Upper lobe of left lung (tissue), 6 donors: ENCODE data around the gene KCNC1. TPM values are rescaled to one million over a fixed set of nuclear protein-coding genes. Genes with fewer than 3 reads are reported as not detected.

Experiments used
- ATAC-seq, 2 donors: fragments of 200-7000 bp; cut with Tn5 transposase; one replicate each; pipeline ENCODE4 v1.9.1; 2022; ENCODE audit warnings: mild to moderate bottlenecking in 2 of 2, moderate library complexity in 2 of 2; ENCODE audit not compliant: low FRiP score in 2 of 2
- DNase-seq, 2 donors: peaks; one replicate each; pipeline ENCODE4 v3.0.0-alpha.2; 2019 to 2020
- H3K27ac ChIP-seq, 4 donors: fragments of 200-600 bp; sonication (generic); one replicate each; pipeline ENCODE4 v1.5.1; 2016 to 2019
- H3K27me3 ChIP-seq, 4 donors: fragments of 200-600 bp; sonication (generic); one replicate each; pipeline ENCODE4 v1.5.1; 2017 to 2019
- H3K36me3 ChIP-seq, 4 donors: fragments of 200-600 bp; sonication (generic); one replicate each; pipeline ENCODE4 v1.5.1; 2016 to 2019
- H3K4me1 ChIP-seq, 4 donors: fragments of 200-600 bp; sonication (generic); one replicate each; pipeline ENCODE4 v1.5.1; 2018 to 2019
- H3K4me3 ChIP-seq, 4 donors: fragments of 200-600 bp; sonication (generic); one replicate each; pipeline ENCODE4 v1.5.1; 2017 to 2019; ENCODE audit warnings: mild to moderate bottlenecking in 2 of 4, moderate library complexity in 1 of 4
- H3K9me3 ChIP-seq, 4 donors: fragments of 200-600 bp; sonication (generic); one replicate each; pipeline ENCODE4 v1.5.1; 2018 to 2019
- EP300 ChIP-seq, 4 donors: sonication (generic); formaldehyde crosslinking; IDR thresholded peaks; one replicate each; pipeline ENCODE4 v1.5.1; 2017; ENCODE audit warnings: antibody characterized with exemption in 4 of 4, control low read depth in 2 of 4
- POLR2A ChIP-seq, 4 donors: fragments of 450-650 bp; IDR thresholded peaks; one replicate each; pipeline ENCODE4 v1.5.1; 2016 to 2017; ENCODE audit warnings: antibody characterized with exemption in 4 of 4, mild to moderate bottlenecking in 2 of 4
- POLR2AphosphoS5 ChIP-seq, 2 donors: sonication (generic); formaldehyde crosslinking; IDR thresholded peaks; one replicate each; pipeline ENCODE4 v1.5.1; 2017; ENCODE audit warnings: antibody characterized with exemption in 2 of 2
- WGBS, 2 donors: methylation state at CpG; one replicate each; pipeline ENCODE4 v1.1.5; 2017 to 2018; 5-methylcytosine and 5-hydroxymethylcytosine counted together
- total RNA-seq, 6 donors: library from RNA; depleted of rRNA in 4 of 6; stranded (reverse); fragments of >200 nt in 4 of 6; gene quantifications; one replicate each; pipeline versions ENCODE4 v1.1.0 to v1.2.1, GENCODE V29; 2016 to 2021
- TF ChIP-seq, protein P1 (sequence below), 6 experiments: fragments of 450-650 bp in 4 of 6; fragments of 200-600 bp in 2 of 6; sonication (generic) in 2 of 6; IDR thresholded peaks; one replicate each; pipeline ENCODE4 v1.5.1; 2016 to 2019; ENCODE audit warnings: antibody characterized with exemption in 6 of 6
- donor health status: DM: no; HTN: no; CAD: no; lungs with moderate emphysema.
- donor health status: DM: no; HTN: yes; CAD: no; lungs with severe emphysema.

KCNC1 gene
- total RNA-seq, 6 donors from 2014 or later, result not detected

DNA sequence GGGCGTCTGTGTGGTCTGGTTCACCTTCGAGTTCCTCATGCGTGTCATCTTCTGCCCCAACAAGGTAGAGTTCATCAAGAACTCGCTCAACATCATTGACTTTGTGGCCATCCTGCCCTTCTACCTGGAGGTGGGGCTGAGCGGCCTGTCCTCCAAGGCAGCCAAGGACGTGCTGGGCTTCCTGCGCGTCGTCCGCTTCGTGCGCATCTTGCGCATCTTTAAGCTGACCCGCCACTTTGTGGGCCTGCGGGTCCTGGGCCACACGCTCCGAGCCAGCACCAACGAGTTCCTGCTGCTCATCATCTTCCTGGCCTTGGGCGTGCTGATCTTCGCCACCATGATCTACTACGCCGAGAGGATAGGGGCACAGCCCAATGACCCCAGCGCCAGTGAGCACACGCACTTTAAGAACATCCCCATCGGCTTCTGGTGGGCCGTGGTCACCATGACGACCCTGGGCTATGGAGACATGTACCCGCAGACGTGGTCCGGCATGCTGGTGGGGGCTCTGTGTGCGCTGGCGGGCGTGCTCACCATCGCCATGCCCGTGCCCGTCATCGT lies 37.3 kb downstream of the KCNC1 start:
- TF ChIP-seq POLR2AphosphoS5 (IDR thresholded peaks at IDR 0.05), result no peak
- TF ChIP-seq, protein P1, sequence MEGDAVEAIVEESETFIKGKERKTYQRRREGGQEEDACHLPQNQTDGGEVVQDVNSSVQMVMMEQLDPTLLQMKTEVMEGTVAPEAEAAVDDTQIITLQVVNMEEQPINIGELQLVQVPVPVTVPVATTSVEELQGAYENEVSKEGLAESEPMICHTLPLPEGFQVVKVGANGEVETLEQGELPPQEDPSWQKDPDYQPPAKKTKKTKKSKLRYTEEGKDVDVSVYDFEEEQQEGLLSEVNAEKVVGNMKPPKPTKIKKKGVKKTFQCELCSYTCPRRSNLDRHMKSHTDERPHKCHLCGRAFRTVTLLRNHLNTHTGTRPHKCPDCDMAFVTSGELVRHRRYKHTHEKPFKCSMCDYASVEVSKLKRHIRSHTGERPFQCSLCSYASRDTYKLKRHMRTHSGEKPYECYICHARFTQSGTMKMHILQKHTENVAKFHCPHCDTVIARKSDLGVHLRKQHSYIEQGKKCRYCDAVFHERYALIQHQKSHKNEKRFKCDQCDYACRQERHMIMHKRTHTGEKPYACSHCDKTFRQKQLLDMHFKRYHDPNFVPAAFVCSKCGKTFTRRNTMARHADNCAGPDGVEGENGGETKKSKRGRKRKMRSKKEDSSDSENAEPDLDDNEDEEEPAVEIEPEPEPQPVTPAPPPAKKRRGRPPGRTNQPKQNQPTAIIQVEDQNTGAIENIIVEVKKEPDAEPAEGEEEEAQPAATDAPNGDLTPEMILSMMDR (IDR thresholded peaks at IDR 0.05), result no peak
- no peaks in the 10 kb centered on the region for H3K4me1 ChIP-seq
- no peak for ATAC-seq
- H3K9me3 ChIP-seq, result no peaks in the 10 kb centered on the region
- no peak overlapping the region for H3K4me3 ChIP-seq
- 96 to 97% methylated on average over 37 of the region's 37 CpGs for WGBS, 2 donors
- peak in 1 of 2 donors; percentile 63 for DNase-seq
- no peak overlapping the region for H3K27ac ChIP-seq
- H3K27me3 ChIP-seq, result no peaks in the 10 kb centered on the region
- H3K36me3 ChIP-seq, result no peaks in the 10 kb centered on the region

GRCh38 chr11:17772704-17773600 lies 38.4 kb downstream of the KCNC1 start:
- WGBS, 2 donors, result 89 to 92% methylated on average over 26 to 30 of the region's 31 CpGs
- H3K27me3 ChIP-seq, result no peaks in the 10 kb centered on the region
- ATAC-seq, result no peak
- no peaks in the 10 kb centered on the region for H3K36me3 ChIP-seq
- no peak overlapping the region for H3K27ac ChIP-seq
- H3K4me1 ChIP-seq, result no peaks in the 10 kb centered on the region
- DNase-seq, result no peak
- TF ChIP-seq EP300 (IDR thresholded peaks at IDR 0.05) (no peak), POLR2A (IDR thresholded peaks at IDR 0.05) (no peak), POLR2AphosphoS5 (IDR thresholded peaks at IDR 0.05) (no peak)
- TF ChIP-seq, protein P1 (IDR thresholded peaks at IDR 0.05), result no peak
- no peaks in the 10 kb centered on the region for H3K9me3 ChIP-seq
- no peak overlapping the region for H3K4me3 ChIP-seq

- TF ChIP-seq POLR2A (IDR thresholded peaks at IDR 0.05), result no peak
- no peak for TF ChIP-seq POLR2AphosphoS5 (IDR thresholded peaks at IDR 0.05)
- TF ChIP-seq, protein P1 (IDR thresholded peaks at IDR 0.05), result no peak
- TF ChIP-seq EP300 (IDR thresholded peaks at IDR 0.05), result no peak
- DNase-seq, result no peak
- Histone ChIP-seq H3K27ac (no peak overlapping the region), H3K9me3 (no peaks in the 10 kb centered on the region), H3K27me3 (no peaks in the 10 kb centered on the region), H3K4me3 (no peak overlapping the region), H3K36me3 (no peaks in the 10 kb centered on the region), H3K4me1 (no peaks in the 10 kb centered on the region)
- no peak for ATAC-seq
- 92 to 95% methylated on average over 6 of the region's 6 CpGs for WGBS, 2 donors
These were observed 39.1 kb downstream of the KCNC1 start for GRCh38 chr11:17773674-17774073.

DNA sequence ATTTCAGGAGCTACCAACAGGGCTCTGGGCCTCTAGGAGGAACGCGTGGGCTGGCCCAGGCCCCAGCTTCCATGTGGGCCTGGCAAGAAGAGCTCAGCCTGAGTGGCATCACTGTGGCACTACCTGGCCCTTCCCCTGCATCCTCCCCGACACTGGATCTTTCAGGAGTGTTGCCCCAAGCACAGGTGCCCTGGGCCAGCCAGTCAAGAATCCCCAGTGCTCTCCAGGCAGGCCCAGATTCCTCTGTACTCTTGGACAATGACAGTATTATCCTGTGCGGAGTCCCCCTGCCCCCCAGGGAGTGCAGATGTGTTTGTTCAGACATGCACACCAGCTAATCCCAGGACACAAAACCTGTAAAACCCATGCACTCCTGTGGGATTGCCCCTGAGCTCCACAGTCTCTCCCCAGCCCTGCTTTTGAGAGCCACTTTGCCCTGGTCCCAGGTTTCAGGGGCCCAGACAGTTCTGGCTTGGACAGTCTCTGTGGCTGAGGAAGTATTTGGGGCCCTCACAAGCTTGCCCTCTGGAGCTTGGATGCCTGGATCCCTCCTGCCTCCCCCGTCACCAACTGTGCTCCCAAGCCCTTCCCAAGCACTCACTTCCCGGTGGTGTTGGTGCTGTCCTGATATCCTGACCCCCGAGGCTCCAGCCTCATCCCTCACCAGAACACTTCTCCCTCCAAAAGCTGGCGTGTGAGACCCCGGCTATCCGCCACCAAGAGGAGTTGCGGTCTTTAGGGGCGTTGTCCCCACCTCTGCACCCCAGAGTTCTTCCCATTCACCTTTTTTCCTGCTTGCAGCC lies 39.9 kb downstream of the KCNC1 start:
- TF ChIP-seq, protein P1 (IDR thresholded peaks at IDR 0.05), result no peak
- TF ChIP-seq POLR2AphosphoS5 (IDR thresholded peaks at IDR 0.05) (no peak), POLR2A (IDR thresholded peaks at IDR 0.05) (no peak), EP300 (IDR thresholded peaks at IDR 0.05) (no peak)
- no peaks in the 10 kb centered on the region for H3K27me3 ChIP-seq
- ATAC-seq, result no peak
- H3K27ac ChIP-seq, result no peak overlapping the region
- H3K36me3 ChIP-seq, result no peaks in the 10 kb centered on the region
- no peaks in the 10 kb centered on the region for H3K4me1 ChIP-seq
- no peaks in the 10 kb centered on the region for H3K9me3 ChIP-seq
- no peak overlapping the region for H3K4me3 ChIP-seq
- WGBS, 2 donors, result 87 to 89% methylated on average over 9 to 12 of the region's 12 CpGs
- DNase-seq, result no peak
